CD14-positive monocyte (primary cell): ENCODE measurements around the gene DRC1. TPM values are rescaled to one million over a fixed set of nuclear protein-coding genes. Genes with fewer than 3 reads are reported as not detected.

Experiments
- DNase-seq, 3 donors: peaks; one replicate each; pipeline ENCODE4 v3.0.0-alpha.2; 2011 to 2022
- H2AFZ ChIP-seq: 2 replicates; pipeline ENCODE4 v1.6.0; 2012; ENCODE audit warnings: mild to moderate bottlenecking, low read depth, low read length, inconsistent platforms; ENCODE audit not compliant: insufficient read depth, poor library complexity, severe bottlenecking
- H3K27ac ChIP-seq, 2 donors: 1 replicate in 1 of 2; 2 replicates in 1 of 2; pipeline ENCODE4 v1.5.1; 2012 to 2013; ENCODE audit warnings: low read length in 2 of 2, control low read depth in 1 of 2, inconsistent platforms in 1 of 2, low read depth in 1 of 2, mild to moderate bottlenecking in 1 of 2
- H3K27me3 ChIP-seq, 2 donors: one replicate each; pipeline versions ENCODE4 v1.6.0 to v1.6.1; 2011 to 2013; ENCODE audit warnings: low read length in 2 of 2; ENCODE audit not compliant: control insufficient read depth in 2 of 2, insufficient read depth in 2 of 2
- H3K36me3 ChIP-seq, 2 donors: replicated peaks in 1 of 2; 1 replicate in 1 of 2; 2 replicates in 1 of 2; pipeline versions ENCODE4 v1.5.1 to v1.6.1; 2012 to 2013; ENCODE audit warnings: low read length in 2 of 2, control low read depth in 1 of 2, inconsistent platforms in 1 of 2, mild to moderate bottlenecking in 1 of 2; ENCODE audit not compliant: insufficient read depth in 2 of 2, control insufficient read depth in 1 of 2
- H3K4me1 ChIP-seq, 2 donors: 1 replicate in 1 of 2; 2 replicates in 1 of 2; pipeline versions ENCODE4 v1.5.1 to v1.6.1; 2012 to 2013; ENCODE audit warnings: low read length in 2 of 2, control low read depth in 1 of 2, inconsistent platforms in 1 of 2, mild to moderate bottlenecking in 1 of 2, moderate library complexity in 1 of 2; ENCODE audit not compliant: insufficient read depth in 2 of 2, control insufficient read depth in 1 of 2
- H3K4me2 ChIP-seq: replicated peaks from 2 replicates; pipeline ENCODE3; 2012; ENCODE audit warnings: low read length, moderate library complexity, mild to moderate bottlenecking; ENCODE audit not compliant: poor library complexity, severe bottlenecking; ENCODE audit errors: extremely low read depth
- H3K4me3 ChIP-seq, 3 experiments: fragments of 200-600 bp in 1 of 3; sonication (generic) in 1 of 3; replicated peaks in 1 of 3; 1 replicate in 2 of 3; 2 replicates in 1 of 3; pipeline ENCODE4 v1.5.1; 2011 to 2013; ENCODE audit warnings: low read length in 3 of 3, mild to moderate bottlenecking in 3 of 3, control low read depth in 2 of 3, low read depth in 2 of 3, inconsistent platforms in 1 of 3, moderate library complexity in 1 of 3
- H3K79me2 ChIP-seq: 2 replicates; pipeline ENCODE4 v1.6.0; 2012; ENCODE audit warnings: mild to moderate bottlenecking, control low read depth, inconsistent platforms, low read length, moderate library complexity; ENCODE audit not compliant: insufficient read depth
- H3K9ac ChIP-seq: 2 replicates; pipeline ENCODE4 v1.6.0; 2017; ENCODE audit warnings: low read length, mild to moderate bottlenecking; ENCODE audit not compliant: insufficient read depth, poor library complexity, severe bottlenecking
- H3K9me3 ChIP-seq, 2 donors: replicated peaks in 1 of 2; 1 replicate in 1 of 2; 2 replicates in 1 of 2; pipeline versions ENCODE4 v1.5.1 to v1.6.1; 2012 to 2013; ENCODE audit warnings: low read length in 2 of 2, control low read depth in 1 of 2; ENCODE audit not compliant: control insufficient read depth in 1 of 2, insufficient read depth in 1 of 2
- H4K20me1 ChIP-seq: 2 replicates; pipeline ENCODE4 v1.6.0; 2012; ENCODE audit warnings: mild to moderate bottlenecking, low read length, control low read depth, moderate library complexity; ENCODE audit not compliant: insufficient read depth
- H3K27ac Mint-ChIP-seq, 7 donors: one replicate each; pipeline ENCODE4 v1.8.0; 2020; ENCODE audit warnings: mild to moderate bottlenecking in 7 of 7, mixed read lengths in 7 of 7, moderate library complexity in 6 of 7, inconsistent platforms in 2 of 7
- H3K27me3 Mint-ChIP-seq, 3 donors: one replicate each; pipeline ENCODE4 v1.8.0; 2021 to 2022; ENCODE audit warnings: low read depth in 3 of 3, mild to moderate bottlenecking in 3 of 3, mixed read lengths in 3 of 3, moderate library complexity in 3 of 3, inconsistent platforms in 1 of 3
- H3K36me3 Mint-ChIP-seq, 2 donors: one replicate each; pipeline ENCODE4 v1.8.0; 2020; ENCODE audit warnings: mixed read lengths in 2 of 2, inconsistent platforms in 1 of 2, mild to moderate bottlenecking in 1 of 2
- H3K4me1 Mint-ChIP-seq: one replicate; pipeline ENCODE4 v1.8.0; 2020; ENCODE audit warnings: mild to moderate bottlenecking, mixed read lengths
- H3K4me3 Mint-ChIP-seq, 2 donors: one replicate each; pipeline ENCODE4 v1.8.0; 2020; ENCODE audit warnings: mild to moderate bottlenecking in 2 of 2, mixed read lengths in 2 of 2, moderate library complexity in 1 of 2
- H3K9me3 Mint-ChIP-seq, 7 donors: one replicate each; pipeline ENCODE4 v1.8.0; 2020 to 2022; ENCODE audit warnings: mixed read lengths in 7 of 7, mild to moderate bottlenecking in 6 of 7, moderate library complexity in 6 of 7, inconsistent platforms in 2 of 7
- WGBS: methylation state at CpG from one replicate; pipeline ENCODE4 v1.1.5; 2013; ENCODE audit warnings: missing lambda C conversion rate; ENCODE audit not compliant: insufficient coverage; 5-methylcytosine and 5-hydroxymethylcytosine counted together
- intact Hi-C, 2 donors: fragments of 100-400 bp; cut with micrococcal nuclease; formaldehyde crosslinking; loops; one replicate each; pipeline versions ENCODE4 v1.15.0 to v1.15.1; 2023
- polyA plus RNA-seq, 3 donors: library from polyadenylated mRNA; depleted of rRNA in 1 of 3; unstranded in 2 of 3; stranded (reverse) in 1 of 3; fragments of 300-500 nt in 2 of 3; fragments of >200 nt in 1 of 3; fragmentation: Illumina TruSeq in 2 of 3; gene quantifications; 1 replicate in 2 of 3; 2 replicates in 1 of 3; pipeline ENCODE4 v1.2.3, GENCODE V29; 2012 to 2021
- TF ChIP-seq, protein P1 (sequence below): fragments of 200-600 bp; IDR thresholded peaks from one replicate; pipeline ENCODE4 v1.8.0; 2022; ENCODE audit warnings: antibody characterized with exemption, mild to moderate bottlenecking

Gene DRC1
- polyA plus RNA-seq, 3 donors: not detected

DNA sequence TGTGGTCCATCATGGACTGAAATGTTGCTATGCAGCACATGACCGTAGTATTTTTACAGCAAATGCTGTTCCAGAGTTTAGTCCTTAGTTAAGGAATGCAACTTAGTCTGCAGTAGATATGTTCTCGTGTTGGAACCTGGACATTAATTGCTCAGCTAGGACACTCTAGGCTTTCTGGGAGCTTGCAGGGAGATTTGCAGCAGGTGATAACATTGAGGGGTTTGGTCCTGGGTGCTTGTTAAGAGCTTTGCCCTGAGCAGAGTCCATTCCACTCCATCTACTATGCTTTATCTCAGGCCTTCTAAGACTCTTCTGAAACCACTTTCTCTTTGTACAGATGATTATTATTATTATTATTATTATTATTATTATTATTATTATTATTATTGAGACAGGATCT, 27.1 kb downstream of the DRC1 start:
- Mint-ChIP-seq H3K4me1 (peaks cover 3% of the 10 kb centered on the region), H3K27me3 (peaks cover 2 to 7% (median 4%) of the 10 kb centered on the region in 3 donors), H3K9me3 (no peaks in the 10 kb centered on the region), H3K27ac (no peak overlapping the region), H3K36me3 (no peaks in the 10 kb centered on the region), H3K4me3 (no peak overlapping the region)
- TF ChIP-seq, protein P1, sequence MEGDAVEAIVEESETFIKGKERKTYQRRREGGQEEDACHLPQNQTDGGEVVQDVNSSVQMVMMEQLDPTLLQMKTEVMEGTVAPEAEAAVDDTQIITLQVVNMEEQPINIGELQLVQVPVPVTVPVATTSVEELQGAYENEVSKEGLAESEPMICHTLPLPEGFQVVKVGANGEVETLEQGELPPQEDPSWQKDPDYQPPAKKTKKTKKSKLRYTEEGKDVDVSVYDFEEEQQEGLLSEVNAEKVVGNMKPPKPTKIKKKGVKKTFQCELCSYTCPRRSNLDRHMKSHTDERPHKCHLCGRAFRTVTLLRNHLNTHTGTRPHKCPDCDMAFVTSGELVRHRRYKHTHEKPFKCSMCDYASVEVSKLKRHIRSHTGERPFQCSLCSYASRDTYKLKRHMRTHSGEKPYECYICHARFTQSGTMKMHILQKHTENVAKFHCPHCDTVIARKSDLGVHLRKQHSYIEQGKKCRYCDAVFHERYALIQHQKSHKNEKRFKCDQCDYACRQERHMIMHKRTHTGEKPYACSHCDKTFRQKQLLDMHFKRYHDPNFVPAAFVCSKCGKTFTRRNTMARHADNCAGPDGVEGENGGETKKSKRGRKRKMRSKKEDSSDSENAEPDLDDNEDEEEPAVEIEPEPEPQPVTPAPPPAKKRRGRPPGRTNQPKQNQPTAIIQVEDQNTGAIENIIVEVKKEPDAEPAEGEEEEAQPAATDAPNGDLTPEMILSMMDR: no peak
- WGBS: 100% methylated on average over 1 of the region's 2 CpGs
- H2AFZ ChIP-seq: no peak overlapping the region
- no peaks in the 10 kb centered on the region for H3K4me1 ChIP-seq
- H3K36me3 ChIP-seq: no peaks in the 10 kb centered on the region
- no peak for DNase-seq
- H3K27ac ChIP-seq: no peak overlapping the region
- H4K20me1 ChIP-seq: no peaks in the 10 kb centered on the region
- H3K4me2 ChIP-seq: no peak overlapping the region
- H3K4me3 ChIP-seq: no peak overlapping the region
- no peak overlapping the region for H3K9ac ChIP-seq
- H3K9me3 ChIP-seq: no peaks in the 10 kb centered on the region
- intact Hi-C loops: no loop called here
- no peaks in the 10 kb centered on the region for H3K27me3 ChIP-seq
- no peaks in the 10 kb centered on the region for H3K79me2 ChIP-seq

DNA sequence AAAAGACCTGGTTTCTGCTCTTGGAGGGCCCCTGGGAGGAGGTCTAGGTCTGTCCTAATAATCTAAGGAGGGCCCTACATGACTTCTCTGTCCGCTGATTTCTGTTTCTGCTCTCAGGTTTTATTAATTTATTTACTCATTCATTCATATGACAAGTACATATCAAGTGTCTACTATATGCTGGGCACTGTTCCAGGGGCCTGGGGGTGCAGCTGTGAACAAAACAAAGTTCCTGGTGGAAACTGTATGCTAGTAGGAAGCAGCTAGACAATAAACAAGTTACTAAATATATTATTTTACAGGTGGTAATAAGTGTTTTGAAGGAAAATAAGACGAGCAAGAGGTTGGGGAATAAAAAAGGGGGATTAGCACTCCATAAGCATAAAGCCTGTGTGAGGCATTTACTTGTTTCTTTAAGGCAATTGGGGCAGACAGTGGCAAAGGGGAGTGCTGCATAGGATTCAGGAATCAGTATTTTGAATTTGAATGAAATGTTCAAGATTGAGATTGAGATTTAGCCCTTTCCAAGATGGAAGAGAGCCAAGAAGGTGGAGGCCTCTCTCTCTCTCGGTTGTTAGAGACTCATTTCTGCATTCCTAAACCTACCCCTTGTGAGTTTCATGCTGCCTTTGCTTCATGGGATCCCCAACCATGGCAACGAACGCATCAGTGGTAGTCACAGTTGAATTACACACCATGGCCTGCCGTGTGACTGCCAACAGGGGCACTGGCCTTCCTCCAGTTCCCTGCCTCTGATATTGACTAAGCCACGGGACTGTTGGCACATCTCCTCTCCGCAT, 28.3 kb downstream of the DRC1 start:
- intact Hi-C loops: no loop called here
- H2AFZ ChIP-seq: no peak overlapping the region
- DNase-seq: no peak
- peaks cover 6% of the 10 kb centered on the region for H3K4me1 Mint-ChIP-seq
- no peaks in the 10 kb centered on the region for H3K9me3 ChIP-seq
- TF ChIP-seq, protein P1: no peak
- H3K9me3 Mint-ChIP-seq: no peaks in the 10 kb centered on the region
- no peak overlapping the region for H3K4me3 ChIP-seq
- H3K36me3 ChIP-seq: no peaks in the 10 kb centered on the region
- H3K4me2 ChIP-seq: no peak overlapping the region
- H3K27ac ChIP-seq: no peak overlapping the region
- peaks cover 2 to 9% (median 4%) of the 10 kb centered on the region in 3 donors for H3K27me3 Mint-ChIP-seq
- no peaks in the 10 kb centered on the region for H3K79me2 ChIP-seq
- no peaks in the 10 kb centered on the region for H3K27me3 ChIP-seq
- no peaks in the 10 kb centered on the region for H3K36me3 Mint-ChIP-seq
- H3K4me1 ChIP-seq: no peaks in the 10 kb centered on the region
- no peaks in the 10 kb centered on the region for H4K20me1 ChIP-seq
- 93% methylated on average over 4 of the region's 8 CpGs for WGBS
- no peak overlapping the region for H3K4me3 Mint-ChIP-seq
- H3K27ac Mint-ChIP-seq: no peak overlapping the region
- no peak overlapping the region for H3K9ac ChIP-seq
